ENCODE results near the gene SRGN.

SRGN gene

DNA sequence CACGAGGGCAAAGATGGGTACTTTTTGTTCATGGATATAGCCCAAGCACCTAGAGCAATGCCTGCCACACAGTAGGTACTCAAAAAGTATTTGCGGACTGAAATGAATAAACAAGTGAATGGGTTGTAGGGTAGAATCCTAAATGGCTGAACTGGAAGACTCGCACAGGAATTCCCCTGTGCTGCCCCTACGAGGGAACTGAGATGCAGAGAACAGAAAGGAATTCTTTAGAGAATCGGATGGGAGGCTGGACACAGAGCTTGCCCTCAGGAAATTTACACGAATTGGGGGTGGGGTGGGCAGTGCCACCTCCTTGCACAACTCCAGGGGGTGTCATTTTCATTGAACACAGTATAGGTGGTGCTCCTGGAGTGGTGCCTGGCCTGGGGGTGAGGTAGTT is 35.2 kb upstream of the SRGN start:
- TF ChIP-seq, protein P1, sequence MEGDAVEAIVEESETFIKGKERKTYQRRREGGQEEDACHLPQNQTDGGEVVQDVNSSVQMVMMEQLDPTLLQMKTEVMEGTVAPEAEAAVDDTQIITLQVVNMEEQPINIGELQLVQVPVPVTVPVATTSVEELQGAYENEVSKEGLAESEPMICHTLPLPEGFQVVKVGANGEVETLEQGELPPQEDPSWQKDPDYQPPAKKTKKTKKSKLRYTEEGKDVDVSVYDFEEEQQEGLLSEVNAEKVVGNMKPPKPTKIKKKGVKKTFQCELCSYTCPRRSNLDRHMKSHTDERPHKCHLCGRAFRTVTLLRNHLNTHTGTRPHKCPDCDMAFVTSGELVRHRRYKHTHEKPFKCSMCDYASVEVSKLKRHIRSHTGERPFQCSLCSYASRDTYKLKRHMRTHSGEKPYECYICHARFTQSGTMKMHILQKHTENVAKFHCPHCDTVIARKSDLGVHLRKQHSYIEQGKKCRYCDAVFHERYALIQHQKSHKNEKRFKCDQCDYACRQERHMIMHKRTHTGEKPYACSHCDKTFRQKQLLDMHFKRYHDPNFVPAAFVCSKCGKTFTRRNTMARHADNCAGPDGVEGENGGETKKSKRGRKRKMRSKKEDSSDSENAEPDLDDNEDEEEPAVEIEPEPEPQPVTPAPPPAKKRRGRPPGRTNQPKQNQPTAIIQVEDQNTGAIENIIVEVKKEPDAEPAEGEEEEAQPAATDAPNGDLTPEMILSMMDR (IDR thresholded peaks at IDR 0.05; ENCODE audit: low read depth, low read length), result no peak
- no peak overlapping the region for H3K4me3 ChIP-seq (ENCODE audit: low read depth, low read length)
- no peak for DNase-seq (ENCODE audit: low read depth, low spot score)
- in situ Hi-C loops (cut with HindIII; ENCODE audit: low sequenced_read_pairs), result no loop called here

DNA sequence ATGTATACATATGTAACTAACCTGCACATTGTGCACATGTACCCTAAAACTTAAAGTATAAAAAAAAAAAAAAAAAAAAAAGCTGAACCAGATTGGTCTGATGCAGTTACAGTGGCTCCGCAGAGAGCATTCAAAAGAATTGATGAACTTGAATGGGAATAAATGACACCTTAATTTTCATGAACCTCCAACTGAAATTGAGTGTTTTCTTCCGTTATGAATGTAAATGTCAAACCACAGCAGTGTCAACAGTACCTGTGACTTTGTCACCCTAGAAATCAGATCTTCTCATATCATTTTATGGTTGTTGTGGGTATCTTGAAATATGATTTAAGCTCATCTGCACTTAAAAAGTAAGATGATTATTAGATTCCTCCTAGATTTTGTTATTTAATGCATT is 32.7 kb upstream of the SRGN start:
- TF ChIP-seq, protein P1 (IDR thresholded peaks at IDR 0.05; ENCODE audit: low read depth, low read length), result no peak
- no peak for DNase-seq (ENCODE audit: low read depth, low spot score)
- no peak overlapping the region for H3K4me3 ChIP-seq (ENCODE audit: low read depth, low read length)
- in situ Hi-C loops (cut with HindIII; ENCODE audit: low sequenced_read_pairs), result no loop called here

DNA sequence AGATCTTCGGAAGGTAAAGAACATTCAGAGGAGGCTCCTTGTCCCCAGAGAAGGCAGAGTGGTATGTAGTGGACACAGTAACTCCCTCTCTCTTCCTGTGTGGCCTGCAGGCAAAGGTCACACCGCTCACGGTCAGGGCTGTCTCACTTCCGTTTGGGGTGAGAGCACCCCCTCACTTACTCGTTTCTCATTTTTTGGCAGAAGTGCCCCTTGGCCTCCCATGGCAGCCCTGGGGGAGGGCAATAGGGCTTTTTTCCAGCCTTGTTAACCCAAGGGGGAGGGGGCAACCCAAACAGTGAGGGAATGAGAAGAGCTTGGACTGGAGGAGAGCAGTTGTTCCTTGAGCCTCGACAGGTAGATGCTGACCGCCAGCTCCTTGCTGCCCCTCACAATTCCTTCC is 31.8 kb upstream of the SRGN start:
- H3K4me3 ChIP-seq (ENCODE audit: low read depth, low read length), result no peak overlapping the region
- TF ChIP-seq, protein P1 (IDR thresholded peaks at IDR 0.05; ENCODE audit: low read depth, low read length), result no peak
- DNase-seq (ENCODE audit: low read depth, low spot score), result no peak
- in situ Hi-C loops (cut with HindIII; ENCODE audit: low sequenced_read_pairs), result no loop called here

DNA sequence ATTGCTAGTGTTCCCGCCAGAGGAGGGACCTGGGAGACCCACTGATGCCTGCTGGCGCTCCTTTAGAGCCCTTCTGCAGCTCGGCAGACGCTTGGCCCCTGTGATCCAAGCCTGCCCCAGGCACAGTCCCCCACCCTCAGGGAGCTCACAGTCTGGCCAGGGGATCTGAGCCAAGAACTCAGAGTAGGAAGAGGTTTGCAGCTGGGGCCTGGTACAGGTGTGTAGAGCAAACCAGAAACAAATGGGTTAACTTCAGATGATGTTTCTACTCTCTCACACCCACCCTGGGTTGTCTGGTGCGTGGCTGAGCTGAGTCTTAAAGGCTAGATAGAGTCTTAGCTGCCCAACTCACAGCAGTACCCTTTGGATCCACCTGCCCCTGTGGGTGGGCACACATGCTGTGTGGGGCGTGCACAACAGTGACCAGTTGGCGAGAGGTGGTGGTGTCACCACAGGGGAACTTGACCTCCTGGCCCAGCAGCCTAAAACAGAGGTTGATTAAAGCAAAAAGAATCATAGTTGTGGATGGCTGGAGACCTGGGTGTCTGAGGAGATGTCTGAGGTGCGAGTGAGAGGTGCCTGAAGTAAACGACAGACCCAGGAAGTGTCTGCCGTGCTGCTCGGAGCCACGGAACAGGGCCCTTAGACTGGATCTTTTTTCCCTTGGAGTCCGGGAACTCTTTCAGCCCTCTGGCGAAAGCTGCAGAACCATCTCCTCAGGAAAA is 31.2 kb upstream of the SRGN start:
- TF ChIP-seq, protein P1 (IDR thresholded peaks at IDR 0.05; ENCODE audit: low read depth, low read length), result no peak
- in situ Hi-C loops (cut with HindIII; ENCODE audit: low sequenced_read_pairs), result no loop called here

DNA sequence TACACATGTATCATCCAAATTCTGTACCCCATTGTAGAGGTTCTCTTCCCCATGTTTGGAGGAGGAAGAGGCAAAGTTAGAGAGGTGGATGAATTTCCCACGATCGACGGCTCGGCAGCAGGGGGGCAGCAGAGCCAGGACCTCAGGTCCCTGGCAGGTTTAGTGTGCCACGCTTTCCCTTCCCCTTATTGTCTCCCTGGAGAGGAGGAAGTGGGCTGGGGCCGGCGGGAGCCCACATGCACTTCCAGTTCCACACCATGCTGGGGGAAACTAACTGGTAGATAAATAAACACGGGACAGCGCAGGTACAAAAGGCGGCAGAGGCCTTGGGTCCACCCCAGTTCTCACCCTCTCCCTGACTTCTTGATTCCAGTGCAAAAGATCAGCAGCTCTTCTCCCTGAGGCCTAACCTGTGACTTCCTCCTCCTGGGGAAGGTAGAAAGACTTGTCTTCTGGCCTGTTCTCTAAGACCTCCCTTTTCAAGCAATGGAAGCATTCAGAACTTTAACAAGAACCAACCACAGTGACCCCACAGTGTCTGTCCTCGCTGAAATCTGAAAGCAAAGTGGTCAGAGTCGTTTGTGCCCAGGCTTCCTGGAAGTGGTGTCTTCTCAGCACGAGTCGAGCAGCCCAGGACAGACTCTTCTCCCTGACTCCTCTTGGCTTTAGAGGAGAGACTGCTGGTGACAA is 30.5 kb upstream of the SRGN start:
- peak; percentile 24 for DNase-seq (ENCODE audit: low read depth, low spot score)
- H3K4me3 ChIP-seq (ENCODE audit: low read depth, low read length), result no peak overlapping the region
- in situ Hi-C loops (cut with HindIII; ENCODE audit: low sequenced_read_pairs), result no loop called here

More for the DNA sequence above, 31.2 kb upstream of the SRGN start:
- no peak overlapping the region for H3K4me3 ChIP-seq (ENCODE audit: low read depth, low read length)
- no peak for DNase-seq (ENCODE audit: low read depth, low spot score)

DNA sequence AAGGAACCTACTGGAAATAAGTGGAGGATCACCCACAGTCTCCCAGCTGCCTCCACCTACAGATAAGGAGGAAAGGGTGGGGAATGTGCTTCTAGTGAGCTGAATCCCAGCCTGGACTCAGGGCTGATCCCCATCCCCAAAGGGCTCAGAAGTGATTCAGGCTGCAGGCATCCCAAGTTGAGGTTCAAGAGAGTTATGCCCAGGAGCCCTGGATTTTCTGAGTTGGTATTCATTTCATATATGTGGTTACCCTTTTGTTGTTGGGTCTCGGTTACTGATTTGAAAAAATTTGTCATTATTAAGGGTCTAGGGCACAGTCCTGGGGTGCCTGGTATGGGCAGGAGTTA is 30.0 kb upstream of the SRGN start:
- TF ChIP-seq, protein P1 (IDR thresholded peaks at IDR 0.05; ENCODE audit: low read depth, low read length), result no peak

More for the DNA sequence above, 30.5 kb upstream of the SRGN start:
- TF ChIP-seq, protein P1 (IDR thresholded peaks at IDR 0.05; ENCODE audit: low read depth, low read length), result no peak

More for the DNA sequence above, 30.0 kb upstream of the SRGN start:
- peak; percentile 3 for DNase-seq (ENCODE audit: low read depth, low spot score)
- in situ Hi-C loops (cut with HindIII; ENCODE audit: low sequenced_read_pairs), result no loop called here
- no peak overlapping the region for H3K4me3 ChIP-seq (ENCODE audit: low read depth, low read length)

Data from astrocyte of the spinal cord (primary cell).